Activated gamma-delta T cell treated with Interleukin-2 at 50 U/mL for 16 hours (primary cell): ENCODE results near the gene CARMIL1.
"Not testable (repeated sequence)": the region's sequence is repeated elsewhere in the genome, so short reads cannot be mapped to it uniquely, and the experiment has no call there.

Experiments used
- DNase-seq: peaks from one replicate; pipeline ENCODE4 v3.0.0-alpha.2; 2020

Gene CARMIL1

DNA sequence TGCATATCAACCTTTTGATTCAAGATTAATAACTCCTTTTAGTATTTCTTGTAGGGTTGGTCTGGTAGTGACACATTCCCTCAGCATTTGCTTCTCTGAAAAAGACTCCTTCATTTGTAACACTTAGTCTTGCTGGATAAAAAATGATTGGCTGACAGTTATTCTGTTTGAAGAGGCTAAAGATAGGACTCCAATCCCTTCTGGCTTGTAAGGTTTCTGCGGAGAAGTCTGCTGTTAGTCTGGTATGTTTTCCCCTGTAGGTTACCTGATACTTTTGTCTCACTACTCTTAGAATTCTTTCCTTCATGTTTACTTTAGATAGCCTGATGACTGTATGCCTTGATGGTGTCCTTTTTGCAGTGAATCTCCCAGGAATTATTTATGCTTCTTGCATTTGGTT, 96.0 kb downstream of the CARMIL1 start:
- DNase-seq: no peak

- no peak for DNase-seq
Measured at GRCh38 chr6:25377664-25378063, 98.5 kb downstream of the CARMIL1 start.

DNA sequence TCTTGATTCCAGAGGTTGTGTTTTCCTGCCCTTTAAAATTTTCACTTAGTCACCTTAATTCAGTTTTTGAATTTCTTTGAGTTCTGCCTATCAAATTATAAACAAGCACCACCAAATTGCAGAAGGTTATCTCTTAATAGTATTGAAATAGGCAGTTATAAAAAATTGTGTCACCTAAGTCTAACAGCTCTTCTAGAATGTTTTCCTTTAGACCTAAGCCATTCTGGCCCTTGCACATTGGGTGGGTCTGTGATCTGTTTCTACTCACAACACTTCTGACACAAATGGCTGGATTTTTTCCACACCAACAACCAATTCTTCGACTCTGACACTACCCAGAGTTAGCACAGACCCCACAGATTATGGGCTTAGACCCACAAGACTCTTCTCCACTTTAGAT, 101.9 kb downstream of the CARMIL1 start:
- DNase-seq: no peak

DNA sequence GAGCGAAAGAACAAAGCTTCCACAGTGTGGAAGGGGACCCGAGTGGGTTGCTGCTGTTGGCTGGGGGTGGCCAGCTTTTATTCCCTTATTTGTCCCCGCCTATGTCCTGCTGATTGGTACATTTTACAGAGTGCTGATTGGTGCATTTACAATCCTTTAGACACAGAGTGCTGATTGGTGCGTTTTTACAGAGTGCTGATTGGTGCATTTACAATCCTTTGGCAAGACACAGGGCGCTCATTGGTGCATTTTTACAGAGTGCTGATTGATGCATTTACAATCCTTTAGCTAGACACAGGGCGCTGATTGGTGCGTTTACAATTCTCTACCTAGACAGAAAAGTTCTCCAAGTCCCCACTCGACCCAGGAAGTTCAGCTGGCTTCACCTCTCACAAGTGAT, 103.3 kb downstream of the CARMIL1 start:
- not testable (repeated sequence) for DNase-seq

GRCh38 chr6:25384234-25384633, 105.1 kb downstream of the CARMIL1 start:
- no peak for DNase-seq

DNA sequence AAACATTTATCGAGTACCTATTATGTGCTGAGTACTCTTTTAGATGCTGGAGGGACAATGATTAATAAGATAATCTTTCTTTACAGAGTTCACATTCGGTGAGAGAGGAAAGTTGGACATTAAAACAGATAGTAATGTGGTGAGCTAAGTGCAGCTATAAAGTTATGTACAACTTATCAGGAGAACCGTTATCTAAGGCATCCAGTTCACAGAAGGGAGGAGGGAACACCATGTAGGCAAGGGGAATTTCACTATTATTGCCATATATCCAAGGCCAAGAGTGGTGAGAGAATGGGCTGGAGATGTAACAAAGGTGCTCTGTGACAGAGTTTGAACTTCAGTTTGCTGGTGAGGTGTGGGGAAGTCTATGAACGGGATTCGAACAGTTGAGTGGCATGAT, 105.8 kb downstream of the CARMIL1 start:
- no peak for DNase-seq

- no peak for DNase-seq
Measured at GRCh38 chr6:25387483-25387882, 108.3 kb downstream of the CARMIL1 start.

GRCh38 chr6:25387911-25388310, 108.7 kb downstream of the CARMIL1 start:
- no peak for DNase-seq

DNA sequence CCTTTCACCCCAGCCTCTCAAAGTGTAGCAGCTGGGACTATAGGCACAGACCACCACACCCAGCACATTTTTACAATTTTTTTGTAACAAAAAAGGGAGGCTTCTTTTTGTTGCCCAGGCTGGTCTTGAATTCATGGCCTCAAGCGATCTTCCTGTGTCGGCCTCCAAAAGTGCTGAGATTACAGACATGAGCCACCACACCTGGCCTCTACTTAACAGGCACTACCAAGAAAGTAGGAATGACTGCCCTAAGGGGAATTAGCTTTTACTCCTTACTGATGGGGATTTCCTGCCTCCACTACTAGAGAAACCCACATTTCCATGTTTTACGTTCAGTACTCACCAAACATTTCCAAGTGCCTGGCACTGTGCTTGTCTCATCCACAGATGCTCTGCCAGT, 109.6 kb downstream of the CARMIL1 start:
- DNase-seq: no peak

DNA sequence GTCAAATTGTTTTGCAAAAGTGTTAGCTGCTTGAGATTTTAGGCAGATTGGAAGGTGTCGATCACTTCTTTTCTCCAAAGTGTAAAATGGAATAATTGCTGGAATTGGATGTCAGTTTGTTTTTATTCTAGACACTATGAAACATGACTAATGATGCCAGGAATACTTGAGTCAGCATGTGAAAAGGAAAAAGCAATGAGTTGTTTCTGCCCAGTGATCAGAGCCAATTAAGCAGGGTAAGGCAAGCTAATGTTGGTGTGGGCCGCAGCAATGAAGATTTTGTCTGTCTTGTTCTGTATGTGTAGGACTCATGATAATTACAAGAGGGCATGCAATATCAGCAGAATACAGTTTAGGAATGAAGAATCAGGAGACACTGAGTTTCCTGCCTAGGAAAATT, 110.3 kb downstream of the CARMIL1 start:
- DNase-seq: no peak

DNA sequence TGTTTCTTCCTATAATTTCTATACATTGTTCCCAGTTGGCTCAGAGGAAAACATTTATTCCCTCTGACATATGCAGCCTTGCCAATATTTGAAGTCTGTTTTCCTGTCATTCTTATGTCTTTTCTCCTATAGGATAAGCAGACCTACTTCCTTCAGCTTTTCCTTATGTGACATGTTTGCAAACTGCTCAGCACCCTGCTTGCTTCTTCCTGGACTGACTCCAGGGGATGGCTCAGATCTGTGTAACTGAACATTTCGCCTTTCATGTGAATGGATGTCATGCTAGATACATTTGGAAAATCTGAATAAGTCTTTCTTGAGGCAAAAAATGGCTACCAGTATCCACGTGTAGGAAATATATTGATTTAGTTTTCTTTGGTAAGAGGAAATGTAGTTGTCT, 113.2 kb downstream of the CARMIL1 start:
- no peak for DNase-seq

DNA sequence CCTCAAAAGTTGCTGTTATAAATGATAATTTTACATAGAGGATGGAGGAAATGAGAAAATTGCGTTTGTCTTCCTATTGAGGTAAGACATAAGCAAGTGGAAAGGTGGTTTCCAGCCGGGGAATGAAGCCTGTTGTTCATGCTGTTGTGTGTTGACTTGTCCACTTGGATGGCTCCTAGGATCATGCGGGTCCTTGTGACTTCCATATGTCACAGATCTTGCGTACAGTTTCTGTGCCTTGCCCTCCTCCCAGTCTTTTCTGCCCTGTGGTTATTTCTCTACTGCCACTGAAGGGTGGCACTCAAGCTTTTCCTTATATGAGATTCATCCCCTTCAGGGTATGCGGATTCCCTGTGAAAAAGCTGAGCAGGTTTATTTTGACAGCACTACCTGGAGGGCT, 116.6 kb downstream of the CARMIL1 start:
- no peak for DNase-seq

GRCh38 chr6:25397406-25397805, 118.2 kb downstream of the CARMIL1 start:
- DNase-seq: no peak

- DNase-seq: no peak
Measured at GRCh38 chr6:25399885-25400284, 120.7 kb downstream of the CARMIL1 start.

DNA sequence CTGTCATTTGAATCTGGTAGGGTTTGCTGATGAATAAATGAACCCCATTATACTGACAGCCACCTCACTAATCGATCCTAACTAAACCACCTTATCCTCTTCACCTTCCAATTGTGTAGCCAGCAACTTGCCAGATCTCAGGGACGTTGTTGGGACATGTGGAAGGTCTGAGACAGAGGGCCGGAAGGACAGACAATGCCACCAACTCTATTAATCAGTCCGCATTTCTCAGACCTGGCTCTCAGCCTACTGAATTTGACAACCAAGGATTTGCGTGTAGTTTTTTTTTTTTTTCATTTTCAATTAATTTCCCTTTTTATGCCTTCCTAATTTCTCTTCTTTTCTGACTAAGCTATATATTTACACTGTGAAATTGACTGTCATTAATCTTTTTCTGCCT, 122.5 kb downstream of the CARMIL1 start:
- DNase-seq: no peak

- no peak for DNase-seq
Measured at GRCh38 chr6:25402125-25402524, 123.0 kb downstream of the CARMIL1 start.

GRCh38 chr6:25403150-25403549, 124.0 kb downstream of the CARMIL1 start:
- DNase-seq: no peak

GRCh38 chr6:25404091-25404490, 124.9 kb downstream of the CARMIL1 start:
- no peak for DNase-seq

DNA sequence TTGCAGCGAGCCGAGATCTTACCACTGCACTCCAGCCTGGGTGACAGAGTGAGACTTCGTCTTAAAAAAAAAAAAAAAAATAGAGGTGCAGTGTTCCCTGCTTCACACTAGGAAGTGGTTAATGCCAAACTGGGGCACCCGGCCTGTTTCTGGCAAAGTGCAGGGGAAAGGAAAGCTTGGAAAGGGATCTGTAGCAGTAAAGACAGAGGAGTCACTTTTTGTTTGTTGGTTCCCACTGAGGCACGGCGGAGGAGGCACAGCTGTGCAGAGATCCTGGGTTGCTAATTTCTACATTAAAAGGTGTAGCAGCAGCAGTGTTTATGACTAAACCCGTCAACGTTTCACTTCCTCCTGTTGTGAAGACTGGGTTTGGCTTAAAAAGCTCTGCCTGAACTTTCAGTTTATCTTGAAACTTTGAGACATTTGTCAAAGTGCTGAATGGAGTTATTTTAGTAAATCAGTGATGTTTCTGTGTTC, 125.6 kb downstream of the CARMIL1 start:
- peak; percentile 17 for DNase-seq

DNA sequence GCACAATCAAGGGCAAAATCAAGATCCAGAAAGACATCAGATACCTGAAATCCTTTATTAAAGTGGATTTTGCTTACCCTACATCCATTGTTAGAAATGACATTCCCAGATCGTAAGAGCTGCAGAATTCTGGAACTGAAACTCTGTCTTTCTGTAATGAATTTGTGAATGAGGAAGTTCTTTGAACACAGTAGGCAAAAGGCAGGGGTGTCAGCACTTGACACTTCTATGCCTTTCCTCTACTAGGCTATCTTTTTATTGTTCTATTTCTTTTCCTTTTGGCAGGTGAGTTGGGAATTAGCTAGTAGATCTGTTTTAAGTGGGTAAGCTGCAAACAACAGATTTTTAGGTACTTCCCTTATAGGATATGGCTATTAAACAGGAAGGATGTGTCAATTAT, 126.3 kb downstream of the CARMIL1 start:
- no peak for DNase-seq

GRCh38 chr6:25407431-25407830, 128.3 kb downstream of the CARMIL1 start:
- no peak for DNase-seq

GRCh38 chr6:25410102-25410501, 130.9 kb downstream of the CARMIL1 start:
- no peak for DNase-seq

- no peak for DNase-seq
Measured at GRCh38 chr6:25411316-25411950, 132.3 kb downstream of the CARMIL1 start.

DNA sequence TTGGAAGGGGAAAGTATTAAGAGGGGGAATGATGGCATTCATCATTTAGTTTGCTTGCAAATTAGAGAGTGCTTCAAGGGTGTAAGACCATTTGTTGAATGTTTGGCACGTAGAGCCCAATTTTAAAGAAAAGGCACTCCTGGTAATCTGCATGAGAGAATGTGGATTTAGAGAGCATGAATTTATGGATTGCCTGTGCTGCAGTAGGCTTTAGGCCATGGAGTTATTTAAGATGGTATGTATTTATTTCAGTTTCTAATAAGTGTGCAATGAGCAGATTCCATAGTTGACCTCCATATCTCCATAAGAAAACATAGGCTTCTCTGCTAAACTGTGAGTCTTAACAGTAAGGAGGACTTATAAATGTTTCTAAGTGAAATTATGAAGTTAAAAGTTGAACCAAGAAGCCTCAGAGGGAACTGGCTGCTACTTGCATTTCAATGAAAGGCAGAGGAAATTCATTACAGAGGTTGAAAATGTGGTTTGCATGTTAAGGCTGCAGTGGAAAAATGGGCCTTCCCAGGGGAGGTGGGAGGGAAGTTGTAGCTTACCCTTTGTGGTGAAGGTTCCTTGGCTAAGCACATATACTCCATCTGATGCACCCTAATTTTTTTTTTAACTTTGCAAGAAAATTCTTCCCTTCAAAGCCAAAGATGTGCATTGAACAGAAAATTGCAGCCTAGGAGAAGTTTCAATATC, 134.2 kb downstream of the CARMIL1 start:
- DNase-seq: no peak

DNA sequence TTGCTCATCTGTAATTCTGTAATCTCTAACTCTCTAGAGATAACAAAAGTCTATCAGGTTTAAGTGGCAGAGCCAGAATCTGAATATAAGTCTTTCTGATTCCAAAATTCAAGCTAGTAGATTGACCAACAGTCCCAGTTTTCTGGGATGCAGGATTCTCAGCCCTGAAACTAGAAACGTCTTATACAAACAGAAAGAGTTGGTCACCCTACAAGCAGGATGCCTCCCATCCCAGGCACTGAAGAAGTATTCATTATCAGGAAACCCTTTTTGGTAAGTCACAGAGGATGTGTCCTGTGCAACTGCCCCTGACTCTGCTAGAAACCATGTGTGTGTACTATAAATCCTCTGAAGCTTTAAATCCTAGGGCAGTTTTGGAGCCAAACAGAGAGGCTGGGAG, 135.0 kb downstream of the CARMIL1 start:
- no peak for DNase-seq
